Mucosa of descending colon (tissue), 3 donors: Measurements from ENCODE around the gene MTUS2. TPM values are rescaled to one million over a fixed set of nuclear protein-coding genes. Genes with fewer than 3 reads are reported as not detected.

ENCODE experiments used
- ATAC-seq: fragments of 200-7000 bp; cut with Tn5 transposase; one replicate; pipeline ENCODE4 v1.9.1; 2020; ENCODE audit warnings: mild to moderate bottlenecking, moderate library complexity
- DNase-seq, 3 donors: peaks; one replicate each; pipeline ENCODE4 v3.0.0-alpha.2; 2020
- H3K36me3 ChIP-seq: fragments of 200-600 bp; one replicate; pipeline ENCODE4 v1.8.0; 2021; ENCODE audit warnings: low read depth, mild to moderate bottlenecking
- H3K4me1 ChIP-seq: fragments of 200-600 bp; one replicate; pipeline ENCODE4 v1.8.0; 2021; ENCODE audit warnings: low read depth, mild to moderate bottlenecking
- H3K4me3 ChIP-seq: fragments of 200-600 bp; one replicate; pipeline ENCODE4 v1.8.0; 2021; ENCODE audit warnings: mild to moderate bottlenecking
- H3K9me3 ChIP-seq: fragments of 200-600 bp; one replicate; pipeline ENCODE4 v1.8.0; 2021; ENCODE audit warnings: mild to moderate bottlenecking
- CTCF ChIP-seq: fragments of 200-600 bp; IDR thresholded peaks from one replicate; pipeline ENCODE4 v1.8.0; 2022; ENCODE audit warnings: antibody characterized with exemption, mild to moderate bottlenecking
- intact Hi-C, 2 donors: fragments of 100-400 bp; cut with DNase I in 1 of 2; cut with micrococcal nuclease in 1 of 2; formaldehyde crosslinking; loops; one replicate each; pipeline versions ENCODE4 v1.11.0 to v1.11.1; 2022; cut with DNase I, micrococcal nuclease
- total RNA-seq, 3 donors: library from RNA; stranded (reverse); fragmentation: NEBNext Ultra II Directional in 2 of 3; extraction: Animal tissue kit (Norgen Biotek cat#: 25700) in 2 of 3; gene quantifications; one replicate each; pipeline versions ENCODE4 v1.2.1 to v1.2.4, GENCODE V29; 2021 to 2023
- donor health status: DM: no; HTN: no; CAD: no; lungs with moderate emphysema.
- donor health status: DM: no; HTN: no; CAD: no.
- donor health status: DM: no; HTN: yes; CAD: no.

MTUS2 gene
- total RNA-seq, 3 donors from 2014 or later = 0.09 to 0.85 (median 0.60) TPM

GRCh38 chr13:29050719-29051118 lies 230.6 kb downstream of the MTUS2 start:
- Histone ChIP-seq H3K36me3 (no peaks in the 10 kb centered on the region), H3K9me3 (peaks cover 17% of the 10 kb centered on the region), H3K4me1 (no peaks in the 10 kb centered on the region), H3K4me3 (no peak overlapping the region)
- no peak for ATAC-seq
- TF ChIP-seq CTCF = no peak
- intact Hi-C loops = no loop called here
- DNase-seq = no peak

GRCh38 chr13:29059800-29060199 lies 239.7 kb downstream of the MTUS2 start:
- H3K9me3 ChIP-seq = peaks cover 50% of the 10 kb centered on the region
- ATAC-seq (no peak), DNase-seq (no peak)
- H3K4me1 ChIP-seq = no peaks in the 10 kb centered on the region
- intact Hi-C loops = no loop called here
- TF ChIP-seq CTCF = no peak
- H3K4me3 ChIP-seq = no peak overlapping the region
- no peaks in the 10 kb centered on the region for H3K36me3 ChIP-seq

GRCh38 chr13:29065142-29065541 lies 245.0 kb downstream of the MTUS2 start:
- DNase-seq (no peak), ATAC-seq (no peak)
- H3K9me3 ChIP-seq = peaks cover 20% of the 10 kb centered on the region
- intact Hi-C loops = no loop called here
- no peak for TF ChIP-seq CTCF
- H3K4me3 ChIP-seq = no peak overlapping the region
- no peaks in the 10 kb centered on the region for H3K4me1 ChIP-seq
- H3K36me3 ChIP-seq = no peaks in the 10 kb centered on the region

GRCh38 chr13:29067306-29067945 lies 247.3 kb downstream of the MTUS2 start:
- no peak for TF ChIP-seq CTCF
- ATAC-seq = no peak
- no peaks in the 10 kb centered on the region for H3K4me1 ChIP-seq
- H3K36me3 ChIP-seq = no peaks in the 10 kb centered on the region
- intact Hi-C loops = no loop called here
- no peak overlapping the region for H3K4me3 ChIP-seq
- peaks cover 5% of the 10 kb centered on the region for H3K9me3 ChIP-seq
- no peak for DNase-seq

GRCh38 chr13:29073755-29074154 lies 253.6 kb downstream of the MTUS2 start:
- TF ChIP-seq CTCF = no peak
- Histone ChIP-seq H3K9me3 (peaks cover 9% of the 10 kb centered on the region), H3K4me3 (no peak overlapping the region), H3K36me3 (no peaks in the 10 kb centered on the region), H3K4me1 (no peaks in the 10 kb centered on the region)
- ATAC-seq (no peak), DNase-seq (no peak)
- intact Hi-C loops = no loop called here
